GM12873 (cell line): ENCODE results near the gene CDC42SE1.
A peak's percentile ranks its signal among the peaks of the same experiment; 100 is the strongest.

Source experiments
- TF ChIP-seq, protein P1 (sequence below): IDR thresholded peaks from 2 replicates; pipeline ENCODE4 v1.5.1; 2012; ENCODE audit warnings: low read depth, mild to moderate bottlenecking, moderate library complexity, low read length, control low read depth; ENCODE audit not compliant: insufficient read depth; ENCODE audit errors: missing control alignments

Gene CDC42SE1

DNA sequence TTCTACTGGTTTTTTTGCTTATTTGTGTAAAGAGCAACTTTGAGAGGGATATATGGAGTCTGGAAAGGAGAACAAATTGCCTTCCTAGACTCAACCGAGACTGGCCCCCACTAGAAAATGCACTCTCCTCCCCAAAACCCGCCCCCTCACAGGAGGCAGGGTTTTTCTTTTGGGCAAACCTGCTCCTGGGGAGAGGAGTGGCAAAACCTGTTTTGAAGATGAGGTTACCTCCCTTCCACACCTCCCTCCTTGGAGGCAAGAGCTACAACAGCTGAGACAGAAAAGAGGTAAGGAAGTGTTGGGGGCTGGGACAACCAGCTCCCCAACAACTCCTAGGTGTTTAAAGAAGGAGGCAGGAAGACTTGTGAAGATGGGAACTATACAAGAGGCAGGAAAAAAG, 23.1 kb downstream of the CDC42SE1 start, which contains the start of gene BNIPL:
Gene BNIPL (plus strand): TSS at position 231 of the 400 bp plus-strand sequence. CDS start 140 bp downstream, at position 371.
- TF ChIP-seq, protein P1, sequence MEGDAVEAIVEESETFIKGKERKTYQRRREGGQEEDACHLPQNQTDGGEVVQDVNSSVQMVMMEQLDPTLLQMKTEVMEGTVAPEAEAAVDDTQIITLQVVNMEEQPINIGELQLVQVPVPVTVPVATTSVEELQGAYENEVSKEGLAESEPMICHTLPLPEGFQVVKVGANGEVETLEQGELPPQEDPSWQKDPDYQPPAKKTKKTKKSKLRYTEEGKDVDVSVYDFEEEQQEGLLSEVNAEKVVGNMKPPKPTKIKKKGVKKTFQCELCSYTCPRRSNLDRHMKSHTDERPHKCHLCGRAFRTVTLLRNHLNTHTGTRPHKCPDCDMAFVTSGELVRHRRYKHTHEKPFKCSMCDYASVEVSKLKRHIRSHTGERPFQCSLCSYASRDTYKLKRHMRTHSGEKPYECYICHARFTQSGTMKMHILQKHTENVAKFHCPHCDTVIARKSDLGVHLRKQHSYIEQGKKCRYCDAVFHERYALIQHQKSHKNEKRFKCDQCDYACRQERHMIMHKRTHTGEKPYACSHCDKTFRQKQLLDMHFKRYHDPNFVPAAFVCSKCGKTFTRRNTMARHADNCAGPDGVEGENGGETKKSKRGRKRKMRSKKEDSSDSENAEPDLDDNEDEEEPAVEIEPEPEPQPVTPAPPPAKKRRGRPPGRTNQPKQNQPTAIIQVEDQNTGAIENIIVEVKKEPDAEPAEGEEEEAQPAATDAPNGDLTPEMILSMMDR: no peak

DNA sequence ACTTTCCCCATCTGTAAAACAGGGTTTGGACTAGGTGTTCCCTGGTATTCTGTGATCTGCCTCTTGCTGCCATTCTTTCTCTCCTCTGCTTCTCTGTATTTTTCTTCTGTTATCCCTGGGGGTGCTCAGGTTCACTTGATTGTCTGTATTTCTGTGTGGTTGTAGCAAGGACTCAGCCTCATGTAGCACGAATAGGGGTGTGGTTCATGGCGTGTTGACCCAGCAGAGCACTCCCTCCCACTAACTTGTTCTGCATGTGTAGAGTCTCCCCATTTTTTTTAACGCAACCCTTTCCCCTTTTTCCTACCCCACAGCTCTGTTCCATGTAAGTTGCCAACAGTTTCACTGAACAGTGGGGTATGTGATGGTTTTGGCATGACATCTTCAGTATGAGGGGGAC, 24.3 kb downstream of the CDC42SE1 start:
- TF ChIP-seq, protein P1: no peak

DNA sequence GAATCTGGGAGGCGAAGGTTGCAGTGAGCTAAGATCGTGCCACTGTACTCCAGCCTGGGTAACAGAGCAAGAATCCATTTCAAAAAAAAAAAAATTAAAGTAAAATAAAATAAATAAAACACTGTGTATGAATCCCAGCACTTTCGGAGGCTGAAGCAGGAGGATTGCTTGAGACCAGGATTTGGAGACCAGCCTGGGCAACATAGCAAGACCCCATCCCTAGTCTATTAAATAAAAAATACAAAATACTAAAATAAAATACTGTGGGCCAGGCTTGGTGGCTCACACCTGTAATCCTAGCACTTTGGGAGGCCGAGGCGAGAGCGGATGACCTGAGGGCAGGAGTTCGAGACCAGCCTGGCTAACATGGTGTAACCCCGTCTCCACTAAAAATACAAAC, 27.3 kb downstream of the CDC42SE1 start:
- TF ChIP-seq, protein P1: no peak

DNA sequence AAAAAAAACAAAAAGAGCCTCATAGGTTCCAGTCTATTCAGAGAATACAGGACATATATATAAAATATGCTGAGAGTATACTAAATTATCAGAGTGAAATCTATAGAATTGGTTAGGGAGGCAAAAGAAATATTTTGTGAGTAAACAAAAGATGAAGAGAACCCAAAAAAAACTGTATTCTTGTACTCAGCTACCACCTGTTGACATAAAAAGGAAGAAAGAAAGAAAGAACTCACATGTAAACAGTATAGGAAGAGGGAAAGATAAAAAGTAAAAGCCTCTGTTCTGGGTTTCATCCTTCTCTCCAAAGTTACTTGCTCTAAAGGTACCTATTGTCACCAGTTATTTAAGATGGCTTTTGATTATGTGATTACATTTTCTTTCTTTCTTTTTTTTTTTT, 33.0 kb downstream of the CDC42SE1 start:
- TF ChIP-seq, protein P1: no peak

DNA sequence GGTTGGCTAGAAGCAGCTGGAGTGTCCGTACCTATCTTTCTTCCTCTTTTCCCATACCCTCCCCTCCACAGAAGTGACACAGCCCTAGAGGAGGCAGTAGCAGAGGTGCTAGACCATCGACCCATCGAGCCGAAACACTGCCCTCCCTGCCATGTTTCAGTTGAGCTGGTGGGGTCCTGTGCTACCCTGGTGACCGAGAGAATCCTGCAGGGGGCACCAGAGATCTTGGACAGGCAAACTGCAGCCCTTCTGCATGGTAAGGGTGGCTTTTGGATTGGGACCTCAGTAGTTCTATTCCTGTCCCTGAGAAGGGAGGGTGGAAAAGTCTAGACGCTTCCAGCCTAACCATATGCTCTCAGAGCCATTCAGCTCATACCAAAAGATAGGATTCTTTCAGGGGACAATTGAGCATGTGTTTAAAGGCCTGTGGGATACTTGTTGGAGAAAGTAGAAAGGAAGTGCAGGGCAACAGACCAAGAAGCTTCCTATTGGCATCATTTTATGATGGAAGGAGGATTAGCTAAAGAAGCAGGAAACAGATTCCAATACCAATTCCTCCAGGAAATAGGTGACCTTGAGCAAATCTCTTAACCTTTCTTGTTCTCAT, 34.8 kb downstream of the CDC42SE1 start:
- TF ChIP-seq, protein P1: peak; percentile 87

DNA sequence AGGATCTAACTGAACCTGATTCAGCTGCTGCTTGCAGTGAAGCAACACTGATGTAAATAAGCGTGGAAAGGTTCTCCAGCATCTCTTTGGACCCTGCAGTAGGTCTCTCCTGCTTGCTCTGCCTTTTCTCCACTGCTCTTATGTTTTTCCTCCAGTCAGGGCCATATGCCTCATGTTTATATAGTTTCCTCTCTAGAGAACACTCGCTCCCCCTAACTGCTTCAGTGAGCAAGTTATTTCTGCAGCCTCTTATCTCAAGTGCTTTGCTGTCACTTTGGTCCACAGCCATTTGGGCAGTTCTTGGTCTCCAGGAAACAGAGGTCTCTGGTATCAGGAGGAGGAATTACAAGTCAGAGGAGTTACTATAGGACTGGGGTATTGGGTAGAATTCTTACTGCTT, 45.9 kb downstream of the CDC42SE1 start:
- TF ChIP-seq, protein P1: no peak

DNA sequence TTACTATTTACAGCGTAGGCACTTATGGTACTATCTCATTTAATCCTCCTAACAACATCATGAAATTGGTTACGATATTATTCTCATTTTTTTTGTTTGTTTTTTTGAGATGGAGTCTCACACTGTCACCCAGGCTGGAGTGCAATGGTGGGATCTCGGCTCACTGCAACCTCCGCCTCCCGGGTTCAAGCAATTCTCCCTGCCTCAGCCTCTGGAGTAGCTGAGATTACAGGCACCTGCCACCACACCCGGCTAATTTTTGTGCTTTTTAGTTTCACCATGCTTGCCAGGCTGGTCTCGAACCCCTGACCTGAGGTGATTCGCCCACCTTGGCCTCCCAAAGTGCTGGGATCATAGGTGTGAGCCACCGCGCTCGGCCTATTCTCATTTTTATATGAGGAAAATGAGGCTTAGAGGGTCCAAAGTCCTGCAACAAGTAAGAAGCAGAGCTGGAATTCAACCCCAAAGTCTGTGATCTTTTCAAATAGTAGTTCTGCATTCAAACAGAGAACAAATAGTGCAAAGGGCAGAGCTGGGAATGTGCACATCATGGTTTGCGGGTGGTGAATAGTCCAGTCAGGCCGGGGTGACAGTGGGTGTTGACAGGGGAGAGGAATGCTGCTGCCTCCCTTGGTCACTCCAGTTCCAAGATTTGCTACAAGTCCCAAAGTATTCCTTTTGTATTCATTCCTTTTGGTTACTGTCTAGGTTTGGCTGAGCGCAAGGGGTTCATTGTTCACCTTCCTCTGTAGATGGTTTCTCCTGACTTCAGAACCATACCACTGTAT, 46.5 kb downstream of the CDC42SE1 start:
- TF ChIP-seq, protein P1: no peak
